PC-3 (cell line): ENCODE data around the gene NMUR1. TPM values are rescaled to one million over a fixed set of nuclear protein-coding genes. Genes with fewer than 3 reads are reported as not detected.
A peak's percentile ranks its signal among the peaks of the same experiment; 100 is the strongest.

Source experiments
- ATAC-seq: fragments of 200-7000 bp; cut with Tn5 transposase; 2 replicates; pipeline ENCODE4 v1.9.1; 2020; ENCODE audit warnings: mild to moderate bottlenecking, moderate library complexity
- BruUV-seq: library from RNA; stranded (reverse); fragments of 400-500 nt; replicated peaks from 2 replicates; lab custom pipeline; 2021; lab: Mats Ljungman, UMichigan
- CTCF ChIA-PET: fragments of 300-600 bp; sonication (Branson Sonifier 250); formaldehyde crosslinking; loops from one replicate; lab custom pipeline; 2022; ENCODE audit warnings: antibody characterized with exemption; lab: Charles Lee
- POLR2A ChIA-PET: fragments of 300-600 bp; sonication (Branson Sonifier 250); formaldehyde crosslinking; loops from one replicate; lab custom pipeline; 2022; ENCODE audit warnings: antibody characterized with exemption; ENCODE audit not compliant: unreplicated experiment; lab: Charles Lee
- DNase-seq: peaks from one replicate; pipeline ENCODE4 v3.0.0-alpha.2; 2015
- H2AFZ ChIP-seq: fragments of 300-600 bp; sonication (generic); 2 replicates; pipeline ENCODE4 v1.6.0; 2016; ENCODE audit warnings: antibody characterized with exemption, low read length
- H3F3A ChIP-seq: fragments of 300-600 bp; sonication (generic); one replicate; pipeline ENCODE4 v1.6.0; 2017; ENCODE audit warnings: antibody characterized with exemption, low read length, control low read depth, mild to moderate bottlenecking; ENCODE audit not compliant: unreplicated experiment
- H3K27ac ChIP-seq: fragments of 300-600 bp; sonication (generic); 2 replicates; pipeline ENCODE4 v1.5.1; 2016; ENCODE audit warnings: mild to moderate bottlenecking, low read length
- H3K27me3 ChIP-seq: fragments of 300-600 bp; sonication (generic); 2 replicates; pipeline ENCODE4 v1.6.1; 2016; ENCODE audit warnings: low read length, mixed read lengths
- H3K36me3 ChIP-seq: fragments of 300-600 bp; sonication (generic); 2 replicates; pipeline ENCODE4 v1.6.1; 2016; ENCODE audit warnings: low read depth, mixed run types, low read length, mixed read lengths
- H3K4me1 ChIP-seq: fragments of 300-600 bp; sonication (generic); 2 replicates; pipeline ENCODE4 v1.5.1; 2016; ENCODE audit warnings: low read length; ENCODE audit not compliant: insufficient read depth
- H3K4me2 ChIP-seq: fragments of 300-600 bp; sonication (generic); 2 replicates; pipeline ENCODE4 v1.6.0; 2016; ENCODE audit warnings: low read length
- H3K4me3 ChIP-seq: fragments of 300-600 bp; sonication (generic); 2 replicates; pipeline ENCODE4 v1.5.1; 2016; ENCODE audit warnings: mild to moderate bottlenecking, low read length, mixed read lengths
- H3K79me2 ChIP-seq: fragments of 300-600 bp; sonication (generic); 2 replicates; pipeline ENCODE4 v1.6.1; 2017; ENCODE audit warnings: low read length, mixed read lengths
- H3K9ac ChIP-seq: fragments of 300-600 bp; sonication (generic); 2 replicates; pipeline ENCODE4 v1.6.0; 2016; ENCODE audit warnings: mild to moderate bottlenecking, low read length
- H3K9me2 ChIP-seq: fragments of 300-600 bp; sonication (generic); replicated peaks from 2 replicates; pipeline ENCODE4 v1.6.1; 2016; ENCODE audit warnings: mixed run types, low read length, mixed read lengths
- H3K9me3 ChIP-seq: fragments of 300-600 bp; sonication (generic); 2 replicates; pipeline ENCODE4 v1.6.1; 2016; ENCODE audit warnings: low read length, mixed read lengths
- H4K20me1 ChIP-seq: fragments of 300-600 bp; sonication (generic); 2 replicates; pipeline ENCODE4 v1.6.1; 2016; ENCODE audit warnings: low read length, mixed read lengths
- CTCF ChIP-seq: fragments of 300-600 bp; sonication (generic); conservative IDR thresholded peaks from 2 replicates; pipeline ENCODE4 v1.5.1; 2017; ENCODE audit warnings: antibody characterized with exemption, low read depth, mild to moderate bottlenecking, low read length
- EZH2 ChIP-seq: fragments of 300-600 bp; sonication (generic); IDR thresholded peaks from one replicate; pipeline ENCODE4 v1.6.1; 2017; ENCODE audit warnings: antibody characterized with exemption, mild to moderate bottlenecking, low read length; ENCODE audit not compliant: unreplicated experiment
- EZH2phosphoT487 ChIP-seq: fragments of 300-600 bp; sonication (generic); IDR thresholded peaks from 2 replicates; pipeline ENCODE4 v1.6.1; 2018; ENCODE audit warnings: mild to moderate bottlenecking, antibody characterized with exemption, low read length, borderline replicate concordance
- intact Hi-C: fragments of 100-400 bp; cut with micrococcal nuclease; formaldehyde crosslinking; loops from 2 replicates; pipeline ENCODE4 v1.9.0; 2023
- total RNA-seq: library from RNA; depleted of rRNA; stranded (reverse); fragments of >200 nt; gene quantifications from 2 replicates; pipeline ENCODE4 v1.2.3, GENCODE V29; 2014

The NMUR1 gene
- total RNA-seq, 1 experiment from 2014 or later, result not detected

- Histone ChIP-seq H3F3A (no peaks in the 10 kb centered on the region), H3K4me3 (peak overlapping the region; percentile 74), H3K9me2 (no peaks in the 10 kb centered on the region), H2AFZ (peak overlapping the region; percentile 94), H3K9me3 (no peaks in the 10 kb centered on the region), H3K27me3 (no peaks in the 10 kb centered on the region), H3K79me2 (peaks cover 5% of the 10 kb centered on the region; the same call in 1 of the 2 replicates), H3K4me1 (peaks cover 17% of the 10 kb centered on the region), H3K36me3 (no peaks in the 10 kb centered on the region; the same call in 1 of the 2 replicates), H3K27ac (peak overlapping the region; percentile 21), H4K20me1 (no peaks in the 10 kb centered on the region), H3K9ac (peak overlapping the region; percentile 86), H3K4me2 (peak overlapping the region; percentile 95)
- DNase-seq (peak; percentile 96), ATAC-seq (peak; percentile 100)
- BruUV-seq, result no TSS peak
- intact Hi-C loops, result loop anchor here (2.0 kb wide), 1 partner anchor 50 kb away; the partner anchor contains the start of gene NCL
- CTCF ChIA-PET, result interaction anchor here (0.6 kb wide), 1 partner anchor 87 kb away, joined by 6 read pairs; no protein-coding TSS in a partner anchor
- TF ChIP-seq EZH2 (no peak), EZH2phosphoT487 (no peak), CTCF (no peak)
- POLR2A ChIA-PET, result interaction anchor here (0.6 kb wide), 1 partner anchor 50 kb away, joined by 5 read pairs; the partner anchor contains the start of gene NCL
These were observed 15.9 kb downstream of the NMUR1 start for GRCh38 chr2:231514225-231514950.

GRCh38 chr2:231513746-231514224 lies 16.5 kb downstream of the NMUR1 start:
- Histone ChIP-seq H4K20me1 (no peaks in the 10 kb centered on the region), H3F3A (no peaks in the 10 kb centered on the region), H3K9me3 (no peaks in the 10 kb centered on the region), H3K4me3 (peak overlapping the region; percentile 74), H3K27me3 (no peaks in the 10 kb centered on the region), H3K36me3 (no peaks in the 10 kb centered on the region; the same call in 1 of the 2 replicates), H3K27ac (peak overlapping the region; percentile 21), H2AFZ (peak overlapping the region; percentile 75), H3K79me2 (peaks cover 5% of the 10 kb centered on the region; the same call in 1 of the 2 replicates), H3K9me2 (no peaks in the 10 kb centered on the region), H3K4me2 (peak overlapping the region; percentile 88), H3K9ac (peak overlapping the region; percentile 86), H3K4me1 (peaks cover 17% of the 10 kb centered on the region)
- ChIA-PET CTCF (interaction anchor here (0.6 kb wide), 1 partner anchor 88 kb away, joined by 6 read pairs; no protein-coding TSS in a partner anchor), POLR2A (interaction anchor here (0.6 kb wide), 1 partner anchor 50 kb away, joined by 5 read pairs; the partner anchor contains the start of gene NCL)
- ATAC-seq (no peak), DNase-seq (no peak)
- TF ChIP-seq EZH2 (no peak), EZH2phosphoT487 (no peak), CTCF (no peak)
- BruUV-seq, result TSS peak; percentile 83
- intact Hi-C loops, result loop anchor here (2.0 kb wide), 1 partner anchor 49 kb away; the partner anchor contains the start of gene NCL
